GM06990 (cell line): ENCODE data around the gene FXN.
A peak's percentile ranks its signal among the peaks of the same experiment; 100 is the strongest.

Experiments used
- DNase-seq: peaks from one replicate; pipeline ENCODE4 v3.0.0-alpha.2; 2011; ENCODE audit not compliant: insufficient read length; ENCODE audit errors: extremely low read depth
- H3K27me3 ChIP-seq: replicated peaks from 2 replicates; pipeline ENCODE4 v1.6.0; 2011; ENCODE audit warnings: low read length; ENCODE audit not compliant: control insufficient read depth, insufficient read depth
- H3K36me3 ChIP-seq: 2 replicates; pipeline ENCODE4 v1.5.1; 2011; ENCODE audit warnings: low read length; ENCODE audit not compliant: control insufficient read depth, insufficient read depth
- H3K4me3 ChIP-seq: replicated peaks from 2 replicates; pipeline ENCODE4 v1.5.1; 2011; ENCODE audit warnings: low read depth, mild to moderate bottlenecking, control low read depth, low read length
- CTCF ChIP-seq: IDR thresholded peaks from 2 replicates; pipeline ENCODE4 v1.5.1; 2011; ENCODE audit warnings: low read length, control low read depth, mild to moderate bottlenecking, inconsistent platforms; ENCODE audit not compliant: insufficient read depth, poor library complexity, severe bottlenecking

The FXN gene

GRCh38 chr9:69115621-69116020 is 80.1 kb downstream of the FXN start:
- DNase-seq = no peak
- Histone ChIP-seq H3K4me3 (no peak overlapping the region), H3K36me3 (no peaks in the 10 kb centered on the region), H3K27me3 (no peaks in the 10 kb centered on the region)
- no peak for TF ChIP-seq CTCF

DNA sequence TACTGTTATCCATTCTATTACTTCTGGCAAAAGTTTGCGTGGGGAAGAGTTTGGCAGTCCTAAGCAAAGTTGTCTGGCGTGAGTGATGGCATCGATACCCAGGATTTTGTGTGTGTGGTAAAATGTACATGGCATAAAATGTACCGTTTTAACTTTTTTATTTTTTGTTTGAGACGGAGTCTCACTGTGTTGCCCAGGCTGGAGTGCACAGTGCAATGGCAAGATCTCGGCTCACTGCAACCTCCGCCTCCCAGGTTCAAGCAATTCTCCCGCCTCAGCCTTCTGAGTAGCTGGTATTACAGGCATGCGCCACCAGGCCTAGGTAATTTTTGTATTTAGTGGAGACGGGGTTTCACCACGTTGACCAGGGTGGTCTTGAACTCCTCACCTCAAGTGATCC is 83.1 kb downstream of the FXN start:
- H3K4me3 ChIP-seq = no peak overlapping the region
- no peak for TF ChIP-seq CTCF
- no peak for DNase-seq
- H3K27me3 ChIP-seq = no peaks in the 10 kb centered on the region
- H3K36me3 ChIP-seq = no peaks in the 10 kb centered on the region

GRCh38 chr9:69120380-69121154 is 85.0 kb downstream of the FXN start:
- peak; percentile 18 for DNase-seq
- no peaks in the 10 kb centered on the region for H3K36me3 ChIP-seq
- H3K4me3 ChIP-seq = peak overlapping the region; percentile 59
- no peaks in the 10 kb centered on the region for H3K27me3 ChIP-seq
- no peak for TF ChIP-seq CTCF

- DNase-seq = peak; percentile 64
- Histone ChIP-seq H3K27me3 (no peaks in the 10 kb centered on the region), H3K36me3 (no peaks in the 10 kb centered on the region), H3K4me3 (peak overlapping the region; percentile 59)
- no peak for TF ChIP-seq CTCF
Observed at GRCh38 chr9:69121155-69122081, 85.9 kb downstream of the FXN start.

DNA sequence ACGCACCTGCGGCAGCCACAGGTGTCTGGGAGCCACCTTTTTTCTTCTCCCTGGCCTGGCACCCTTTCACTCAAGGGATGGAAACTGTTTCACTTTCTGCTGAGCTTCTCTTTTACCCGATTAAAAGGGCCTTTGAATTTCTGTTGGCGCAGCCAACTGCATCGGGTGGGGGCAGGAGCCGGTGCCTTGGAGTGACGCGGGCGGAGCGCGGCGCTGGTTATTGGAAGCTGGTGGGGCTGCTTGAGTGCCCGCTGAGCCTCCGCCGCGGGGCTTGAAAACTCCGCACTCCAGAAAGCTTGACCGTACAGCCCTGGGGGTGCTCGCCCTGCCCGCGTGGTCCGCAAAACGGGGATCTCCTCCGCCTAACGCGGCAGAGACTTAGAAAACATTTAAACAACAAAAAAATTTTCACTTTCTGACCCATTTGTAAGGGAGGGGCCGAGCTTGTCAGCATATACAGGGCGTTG is 86.6 kb downstream of the FXN start:
- Histone ChIP-seq H3K36me3 (no peaks in the 10 kb centered on the region), H3K4me3 (peak overlapping the region; percentile 59), H3K27me3 (no peaks in the 10 kb centered on the region)
- DNase-seq = peak; percentile 59
- no peak for TF ChIP-seq CTCF
